T-cell (primary cell): ENCODE measurements around the gene GRAP2. TPM values are rescaled to one million over a fixed set of nuclear protein-coding genes. Genes with fewer than 3 reads are reported as not detected.

Source experiments
- ATAC-seq, 4 experiments: fragments of 200-7000 bp in 3 of 4; fragments of 150-1000 bp in 1 of 4; cut with Tn5 transposase; replicated peaks in 1 of 4; 1 replicate in 3 of 4; 2 replicates in 1 of 4; pipeline ENCODE4 v1.10.0; 2021; ENCODE audit warnings: moderate library complexity in 3 of 4, mild to moderate bottlenecking in 2 of 4, moderate number of reproducible peaks in 1 of 4
- CTCF ChIA-PET, 2 donors: fragments of 300-600 bp; sonication (Branson Sonifier 250); formaldehyde crosslinking; loops; one replicate each; lab custom pipeline; 2022; ENCODE audit warnings: antibody characterized with exemption in 2 of 2; lab: Charles Lee
- POLR2A ChIA-PET, 2 donors: fragments of 300-600 bp; sonication (Branson Sonifier 250); formaldehyde crosslinking; loops; one replicate each; lab custom pipeline; 2022; ENCODE audit warnings: antibody characterized with exemption in 2 of 2; lab: Charles Lee
- DNase-seq, 35 experiments: peaks; one replicate each; pipeline versions ENCODE4 v3.0.0 to v3.0.0-alpha.2; 2013 to 2023
- H3K27ac ChIP-seq: one replicate; pipeline ENCODE4 v1.5.1; 2013; ENCODE audit warnings: low read length
- H3K27me3 ChIP-seq, 2 experiments: replicated peaks in 1 of 2; 1 replicate in 1 of 2; 2 replicates in 1 of 2; pipeline versions ENCODE4 v1.6.1 to v1.7.0; 2013; ENCODE audit warnings: low read length in 1 of 2, mixed read lengths in 1 of 2; ENCODE audit not compliant: control insufficient read depth in 2 of 2, insufficient read depth in 2 of 2; ENCODE audit errors: extremely low read depth in 1 of 2
- H3K36me3 ChIP-seq, 2 donors: 1 replicate in 1 of 2; 2 replicates in 1 of 2; pipeline versions ENCODE4 v1.6.1 to v1.7.0; 2013; ENCODE audit warnings: low read length in 1 of 2; ENCODE audit not compliant: control insufficient read depth in 2 of 2, insufficient read depth in 1 of 2; ENCODE audit errors: extremely low read depth in 1 of 2
- H3K4me1 ChIP-seq, 2 experiments: 1 replicate in 1 of 2; 2 replicates in 1 of 2; pipeline versions ENCODE4 v1.6.1 to v1.7.0; 2013; ENCODE audit warnings: low read length in 2 of 2, mixed read lengths in 1 of 2; ENCODE audit not compliant: insufficient read depth in 2 of 2, control insufficient read depth in 1 of 2; ENCODE audit errors: extremely low read depth in 1 of 2
- H3K4me3 ChIP-seq, 2 donors: 1 replicate in 1 of 2; 2 replicates in 1 of 2; pipeline versions ENCODE4 v1.5.1 to v1.7.0; 2013; ENCODE audit warnings: mild to moderate bottlenecking in 2 of 2, low read length in 1 of 2, moderate library complexity in 1 of 2; ENCODE audit not compliant: control insufficient read depth in 1 of 2; ENCODE audit errors: extremely low read depth in 1 of 2
- H3K9me3 ChIP-seq: 2 replicates; pipeline ENCODE4 v1.7.0; 2013
- H3K27ac Mint-ChIP-seq, 2 donors: one replicate each; pipeline ENCODE4 v1.8.0; 2020 to 2021; ENCODE audit warnings: mild to moderate bottlenecking in 2 of 2, mixed read lengths in 2 of 2
- H3K27me3 Mint-ChIP-seq, 2 donors: one replicate each; pipeline ENCODE4 v1.8.0; 2021 to 2022; ENCODE audit warnings: mixed read lengths in 2 of 2
- H3K36me3 Mint-ChIP-seq: one replicate; pipeline ENCODE4 v1.8.0; 2021; ENCODE audit warnings: mixed read lengths
- H3K4me1 Mint-ChIP-seq, 3 donors: one replicate each; pipeline ENCODE4 v1.8.0; 2020 to 2022; ENCODE audit warnings: mixed read lengths in 3 of 3, mild to moderate bottlenecking in 1 of 3
- H3K4me3 Mint-ChIP-seq, 3 donors: one replicate each; pipeline ENCODE4 v1.8.0; 2020 to 2022; ENCODE audit warnings: mild to moderate bottlenecking in 3 of 3, mixed read lengths in 3 of 3, moderate library complexity in 3 of 3
- H3K9me3 Mint-ChIP-seq, 3 donors: one replicate each; pipeline ENCODE4 v1.8.0; 2020 to 2022; ENCODE audit warnings: mixed read lengths in 3 of 3
- WGBS: methylation state at CpG from one replicate; pipeline ENCODE4 v1.1.5; 2013; ENCODE audit warnings: missing lambda C conversion rate; ENCODE audit not compliant: insufficient coverage; 5-methylcytosine and 5-hydroxymethylcytosine counted together
- total RNA-seq, 35 experiments: library from RNA in 6 of 35; stranded (reverse) in 6 of 35; fragments of 120-200 nt in 1 of 35; gene quantifications; one replicate each; pipeline versions ENCODE4 v1.2.1 to v1.2.4 and lab custom pipeline; 2013 to 2026

GRAP2 gene
- total RNA-seq, 5 donors from 2014 or later (not counting 1 experiment from before 2014, with no cell fraction given), result 138 to 199 (median 157) TPM

GRCh38 chr22:40009292-40009774, 108.4 kb downstream of the GRAP2 start:
- ChIA-PET CTCF (interaction anchor here (0.7 to 1.0 kb wide), 4 partner anchors 10 to 490 kb away, joined by 3 to 4 read pairs (median 4); no protein-coding TSS in a partner anchor), POLR2A (interaction anchor here in 1 of 2 donors (0.7 to 1.6 kb wide), 2 partner anchors 35 to 1770 kb away, joined by 4 to 5 read pairs; no protein-coding TSS in a partner anchor)
- H3K27ac ChIP-seq, result no peak overlapping the region
- Mint-ChIP-seq H3K27ac (peak overlapping the region; percentile 6 to 31), H3K4me1 (peaks cover 15 to 17% (median 15%) of the 10 kb centered on the region in 3 donors), H3K27me3 (peaks cover 3 to 44% of the 10 kb centered on the region in 2 donors), H3K36me3 (no peaks in the 10 kb centered on the region), H3K9me3 (no peaks in the 10 kb centered on the region), H3K4me3 (peak overlapping the region in 2 of 3 donors; percentile 66 to 76)
- H3K9me3 ChIP-seq, result no peaks in the 10 kb centered on the region
- DNase-seq, result no peak
- peak in 2 of 4 experiments; percentile 14 to 15 for ATAC-seq
- H3K36me3 ChIP-seq, result no peaks in the 10 kb centered on the region
- H3K4me3 ChIP-seq, result peak overlapping the region in 1 of 2 donors; percentile 64
- peaks cover 0 to 40% of the 10 kb centered on the region in 2 experiments for H3K27me3 ChIP-seq
- 59% methylated on average over 10 of the region's 11 CpGs for WGBS
- peaks cover 7 to 17% of the 10 kb centered on the region in 2 experiments for H3K4me1 ChIP-seq

- H3K36me3 Mint-ChIP-seq, result no peaks in the 10 kb centered on the region
- ATAC-seq (peak; percentile 76 to 94 (median 86)), DNase-seq (peak in 34 of 35 experiments; percentile 9 to 75 (median 48))
- peaks cover 3 to 41% of the 10 kb centered on the region in 2 donors for H3K27me3 Mint-ChIP-seq
- H3K27me3 ChIP-seq, result peaks cover 0 to 40% of the 10 kb centered on the region in 2 experiments
- WGBS, result 22% methylated on average over 13 of the region's 24 CpGs
- H3K4me3 ChIP-seq, result peak overlapping the region; percentile 41 to 64
- H3K27ac Mint-ChIP-seq, result peak overlapping the region; percentile 31 to 48
- ChIA-PET CTCF (interaction anchor here (0.7 to 1.0 kb wide), 7 partner anchors 10 to 1294 kb away, joined by 3 to 5 read pairs (median 4); no protein-coding TSS in a partner anchor), POLR2A (interaction anchor here in 1 of 2 donors (0.7 to 1.6 kb wide), 2 partner anchors 34 to 1769 kb away, joined by 4 to 5 read pairs; no protein-coding TSS in a partner anchor)
- no peaks in the 10 kb centered on the region for H3K9me3 Mint-ChIP-seq
- peaks cover 7 to 17% of the 10 kb centered on the region in 2 experiments for H3K4me1 ChIP-seq
- H3K27ac ChIP-seq, result no peak overlapping the region
- H3K4me1 Mint-ChIP-seq, result peaks cover 15 to 17% (median 15%) of the 10 kb centered on the region in 3 donors
- no peaks in the 10 kb centered on the region for H3K9me3 ChIP-seq
- peak overlapping the region; percentile 66 to 76 (median 68) for H3K4me3 Mint-ChIP-seq
- no peaks in the 10 kb centered on the region for H3K36me3 ChIP-seq
Measured at GRCh38 chr22:40009951-40010671, 109.2 kb downstream of the GRAP2 start.

GRCh38 chr22:40010746-40011145, 109.9 kb downstream of the GRAP2 start:
- peaks cover 0 to 35% of the 10 kb centered on the region in 2 experiments for H3K27me3 ChIP-seq
- ATAC-seq (no peak), DNase-seq (no peak)
- no peak overlapping the region for H3K27ac ChIP-seq
- peaks cover 3 to 40% of the 10 kb centered on the region in 2 donors for H3K27me3 Mint-ChIP-seq
- peaks cover 7 to 17% of the 10 kb centered on the region in 2 experiments for H3K4me1 ChIP-seq
- H3K36me3 Mint-ChIP-seq, result no peaks in the 10 kb centered on the region
- ChIA-PET POLR2A (interaction anchor here in 1 of 2 donors (1.6 kb wide), 1 partner anchor 33 kb away, joined by 4 read pairs; no protein-coding TSS in a partner anchor), CTCF (interaction anchor here in 1 of 2 donors (1.1 kb wide), 1 partner anchor 30 kb away, joined by 3 read pairs; no protein-coding TSS in a partner anchor)
- H3K4me1 Mint-ChIP-seq, result peaks cover 15 to 17% (median 15%) of the 10 kb centered on the region in 3 donors
- peak overlapping the region in 1 of 3 donors; percentile 76 for H3K4me3 Mint-ChIP-seq
- no peak overlapping the region for H3K4me3 ChIP-seq
- WGBS, result 60% methylated on average over 2 of the region's 6 CpGs
- no peaks in the 10 kb centered on the region for H3K36me3 ChIP-seq
- H3K9me3 Mint-ChIP-seq, result no peaks in the 10 kb centered on the region
- no peaks in the 10 kb centered on the region for H3K9me3 ChIP-seq
- H3K27ac Mint-ChIP-seq, result no peak overlapping the region

DNA sequence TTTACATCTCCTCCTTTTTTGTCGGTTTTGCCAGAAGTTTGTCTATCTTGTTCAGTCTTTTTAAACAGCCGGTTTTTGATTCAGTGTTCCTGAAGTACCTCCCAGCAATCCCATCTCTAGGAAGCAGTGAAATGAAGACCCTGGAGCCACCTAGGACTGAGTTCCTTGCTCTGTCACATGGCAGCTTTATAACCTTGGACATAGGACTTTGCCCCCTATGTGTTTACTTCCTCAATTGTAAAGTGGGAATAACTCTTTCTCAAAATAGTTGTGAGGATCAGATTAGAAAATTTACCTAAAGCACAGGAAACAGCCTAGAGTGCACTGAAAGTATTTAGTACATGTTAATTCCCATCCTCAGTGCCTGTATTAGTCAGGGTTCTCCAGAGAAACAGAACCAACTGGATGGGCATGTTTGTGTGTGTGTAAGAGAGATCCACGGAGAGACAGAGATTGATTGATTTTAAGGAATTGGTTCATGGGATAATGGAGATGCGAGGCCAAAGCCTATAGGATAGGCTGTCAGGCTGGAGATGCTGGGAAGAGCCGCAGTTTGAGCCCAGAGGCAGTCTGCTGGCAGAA, 113.9 kb downstream of the GRAP2 start:
- DNase-seq (no peak), ATAC-seq (no peak)
- H3K4me3 Mint-ChIP-seq, result no peak overlapping the region
- peaks cover 6 to 14% (median 10%) of the 10 kb centered on the region in 3 donors for H3K4me1 Mint-ChIP-seq
- ChIA-PET CTCF (no interaction called here), POLR2A (no interaction called here)
- H3K9me3 Mint-ChIP-seq, result no peaks in the 10 kb centered on the region
- Histone ChIP-seq H3K36me3 (no peaks in the 10 kb centered on the region), H3K27me3 (peaks cover 0 to 11% of the 10 kb centered on the region in 2 experiments), H3K4me3 (no peak overlapping the region), H3K9me3 (no peaks in the 10 kb centered on the region), H3K4me1 (peaks cover 3 to 11% of the 10 kb centered on the region in 2 experiments), H3K27ac (no peak overlapping the region)
- peaks cover 3 to 12% of the 10 kb centered on the region in 2 donors for H3K27me3 Mint-ChIP-seq
- no CpG with 5 or more reads among the region's 5 CpGs for WGBS
- no peak overlapping the region for H3K27ac Mint-ChIP-seq
- no peaks in the 10 kb centered on the region for H3K36me3 Mint-ChIP-seq

GRCh38 chr22:40015358-40015976, 114.6 kb downstream of the GRAP2 start:
- H3K9me3 Mint-ChIP-seq, result no peaks in the 10 kb centered on the region
- H3K4me1 ChIP-seq, result peaks cover under 1 to 4% of the 10 kb centered on the region in 2 experiments
- no peaks in the 10 kb centered on the region for H3K36me3 ChIP-seq
- H3K27me3 Mint-ChIP-seq, result peaks cover 3 to 8% of the 10 kb centered on the region in 2 donors
- DNase-seq, result no peak
- no peak overlapping the region for H3K27ac Mint-ChIP-seq
- H3K4me1 Mint-ChIP-seq, result peaks cover 0 to 7% (median 3%) of the 10 kb centered on the region in 3 donors
- no peaks in the 10 kb centered on the region for H3K36me3 Mint-ChIP-seq
- ATAC-seq, result no peak
- POLR2A ChIA-PET, result no interaction called here
- H3K4me3 Mint-ChIP-seq, result no peak overlapping the region
- H3K9me3 ChIP-seq, result no peaks in the 10 kb centered on the region
- H3K4me3 ChIP-seq, result no peak overlapping the region
- H3K27me3 ChIP-seq, result peaks cover 0 to 4% of the 10 kb centered on the region in 2 experiments
- no peak overlapping the region for H3K27ac ChIP-seq
- CTCF ChIA-PET, result no interaction called here
- 93% methylated on average over 8 of the region's 10 CpGs for WGBS
